ENCODE results near the gene CCL1.

DNA sequence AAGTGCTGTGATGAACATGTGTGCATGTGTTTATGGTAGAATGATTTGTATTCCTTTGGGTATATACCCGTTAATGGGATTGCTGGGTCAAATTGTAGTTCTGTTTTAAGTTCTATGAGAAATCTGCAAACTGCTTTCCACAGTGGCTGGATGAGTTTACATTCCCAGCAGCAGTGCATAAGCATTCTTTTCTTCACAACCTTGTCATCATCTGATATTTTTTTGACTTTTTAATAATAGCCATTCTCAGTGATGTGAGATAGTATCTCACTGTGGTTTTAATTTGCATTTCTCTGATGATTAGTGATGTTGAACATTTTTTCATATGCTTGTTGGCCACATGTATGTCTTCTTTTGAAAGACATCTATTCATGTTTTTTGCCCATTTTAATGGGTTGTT lies 25.3 kb downstream of the CCL1 start:
- TF ChIP-seq, protein P1, sequence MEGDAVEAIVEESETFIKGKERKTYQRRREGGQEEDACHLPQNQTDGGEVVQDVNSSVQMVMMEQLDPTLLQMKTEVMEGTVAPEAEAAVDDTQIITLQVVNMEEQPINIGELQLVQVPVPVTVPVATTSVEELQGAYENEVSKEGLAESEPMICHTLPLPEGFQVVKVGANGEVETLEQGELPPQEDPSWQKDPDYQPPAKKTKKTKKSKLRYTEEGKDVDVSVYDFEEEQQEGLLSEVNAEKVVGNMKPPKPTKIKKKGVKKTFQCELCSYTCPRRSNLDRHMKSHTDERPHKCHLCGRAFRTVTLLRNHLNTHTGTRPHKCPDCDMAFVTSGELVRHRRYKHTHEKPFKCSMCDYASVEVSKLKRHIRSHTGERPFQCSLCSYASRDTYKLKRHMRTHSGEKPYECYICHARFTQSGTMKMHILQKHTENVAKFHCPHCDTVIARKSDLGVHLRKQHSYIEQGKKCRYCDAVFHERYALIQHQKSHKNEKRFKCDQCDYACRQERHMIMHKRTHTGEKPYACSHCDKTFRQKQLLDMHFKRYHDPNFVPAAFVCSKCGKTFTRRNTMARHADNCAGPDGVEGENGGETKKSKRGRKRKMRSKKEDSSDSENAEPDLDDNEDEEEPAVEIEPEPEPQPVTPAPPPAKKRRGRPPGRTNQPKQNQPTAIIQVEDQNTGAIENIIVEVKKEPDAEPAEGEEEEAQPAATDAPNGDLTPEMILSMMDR (IDR thresholded peaks at IDR 0.05; ENCODE audit: borderline replicate concordance, extremely low read depth, low read length, poor library complexity, severe bottlenecking): no peak
- no peak for TF ChIP-seq EZH2 (IDR thresholded peaks at IDR 0.05; ENCODE audit: borderline replicate concordance, low read depth, low read length, severe bottlenecking)

Measured in DND-41 (cell line).